ENCODE data around the gene AUNIP.

GRCh38 chr1:25807480-25808390, 51.5 kb downstream of the AUNIP start:
- TF ChIP-seq CTCF (IDR thresholded peaks at IDR 0.05) (no peak), EP300 (IDR thresholded peaks at IDR 0.05) (no peak)

Data from upper lobe of left lung (tissue), 4 donors.